Stimulated activated CD4-positive, alpha-beta T cell treated with anti-CD3 and anti-CD28 coated beads, Interleukin-15, amount 100 ng/mL, for 48 hours (primary cell): ENCODE results near the gene SNX17.
"Not testable (repeated sequence)": the region's sequence is repeated elsewhere in the genome, so short reads cannot be mapped to it uniquely, and the experiment has no call there.

Source experiments
- DNase-seq, 2 donors: peaks; one replicate each; pipeline ENCODE4 v3.0.0-alpha.2; 2020; ENCODE audit warnings: low read depth in 2 of 2

Gene SNX17

DNA sequence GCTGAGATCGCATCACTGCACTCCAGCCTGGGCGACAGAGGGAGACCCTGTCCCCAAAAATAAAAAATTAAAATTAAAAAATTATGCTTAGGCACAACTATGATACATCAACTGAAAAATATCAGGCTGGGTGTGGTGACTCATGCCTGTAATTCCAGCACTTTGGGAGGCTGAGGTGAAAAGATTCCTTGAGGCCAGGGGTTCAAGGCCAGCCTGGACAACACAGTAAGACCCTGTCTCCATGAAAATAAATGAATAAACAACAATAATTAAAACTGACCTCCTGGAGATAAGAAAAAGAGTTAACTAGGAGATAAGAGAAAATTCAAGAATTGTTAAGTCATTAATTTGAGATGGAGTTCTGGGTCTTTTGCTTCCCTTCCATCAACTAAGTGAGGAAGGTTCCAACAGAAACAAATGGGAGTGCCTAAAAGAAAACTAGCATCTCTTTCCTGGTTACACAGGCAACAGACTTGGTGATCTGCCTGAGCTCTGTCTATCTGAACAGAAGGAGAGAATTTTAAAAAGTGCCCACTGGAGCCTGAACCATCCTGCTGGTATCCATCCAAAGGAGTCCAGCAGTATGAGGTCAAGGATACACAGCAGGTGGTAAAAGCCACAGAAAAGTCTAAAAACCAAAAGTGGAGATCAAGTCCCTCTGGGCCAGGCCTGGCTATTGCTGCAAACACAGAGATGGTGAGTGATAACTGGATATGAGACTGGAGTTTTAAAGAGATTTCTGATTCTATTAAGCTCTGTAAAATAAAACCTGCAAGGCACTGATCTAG lies 30.1 kb downstream of the SNX17 start:
- no peak for DNase-seq

DNA sequence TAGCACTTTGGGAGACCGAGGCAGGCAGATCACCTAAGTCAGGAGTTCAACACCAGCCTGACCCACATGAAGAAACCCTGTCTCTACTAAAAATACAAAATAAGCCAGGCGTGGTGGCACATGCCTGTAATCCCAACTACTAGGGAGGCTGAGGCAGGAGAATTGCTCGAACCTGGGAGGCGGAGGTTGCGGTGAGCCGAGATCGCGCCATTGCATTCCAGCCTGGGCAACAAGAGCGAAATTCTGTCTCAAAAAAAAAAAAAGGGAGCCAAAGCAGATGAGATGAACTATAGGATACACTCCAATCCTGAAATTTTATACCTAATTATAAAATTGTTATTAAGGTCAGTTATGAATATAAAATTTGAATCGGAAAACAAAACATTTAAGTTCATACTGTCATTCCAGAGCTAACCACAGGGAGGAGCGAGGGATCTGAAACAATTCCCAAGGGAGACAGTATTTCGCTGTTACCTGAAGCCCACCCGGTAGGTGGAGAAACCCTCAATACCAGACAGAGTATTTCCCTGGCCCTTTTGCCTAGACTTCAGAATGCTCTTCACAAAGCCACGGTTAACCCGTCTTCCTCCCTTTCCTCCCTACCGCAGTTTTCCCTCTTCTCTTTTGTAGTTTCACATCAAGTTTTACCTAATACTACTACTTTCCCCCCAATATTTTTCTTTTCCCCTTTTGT lies 37.5 kb downstream of the SNX17 start:
- no peak for DNase-seq

DNA sequence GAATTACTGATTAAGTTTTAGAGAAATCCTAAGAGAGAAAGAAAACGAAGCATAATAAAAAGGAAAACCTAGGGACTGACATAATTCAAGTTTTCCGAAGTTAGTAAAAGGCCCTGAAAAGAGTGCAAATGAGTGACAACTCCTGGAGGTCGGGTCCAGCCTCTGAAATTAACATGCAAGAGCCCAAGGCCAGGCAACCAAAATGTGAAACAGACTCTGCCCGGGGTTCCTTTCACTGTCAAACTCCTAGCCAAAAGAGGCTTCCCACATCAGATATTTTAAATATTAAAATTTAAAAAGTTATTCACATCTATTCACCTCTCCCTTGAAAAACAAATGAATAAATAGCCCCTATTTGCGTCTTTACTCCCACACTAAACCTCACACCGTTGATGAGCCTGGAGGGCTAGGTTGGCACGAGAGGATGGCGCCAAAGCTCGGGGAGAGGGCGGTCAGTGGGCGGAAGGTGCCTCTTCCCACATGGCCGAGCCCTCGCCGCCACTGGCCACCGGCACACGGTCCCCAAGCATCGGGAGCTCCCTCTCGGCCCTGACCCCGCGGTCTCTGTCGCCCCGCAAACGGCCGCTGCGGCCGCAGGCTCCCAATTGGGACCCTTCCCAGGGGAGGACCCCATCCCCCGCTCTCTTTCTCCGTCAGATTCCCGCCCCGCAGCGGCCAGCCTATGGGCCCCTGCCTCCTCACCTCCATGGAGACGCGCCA lies 38.3 kb downstream of the SNX17 start:
- no peak for DNase-seq

DNA sequence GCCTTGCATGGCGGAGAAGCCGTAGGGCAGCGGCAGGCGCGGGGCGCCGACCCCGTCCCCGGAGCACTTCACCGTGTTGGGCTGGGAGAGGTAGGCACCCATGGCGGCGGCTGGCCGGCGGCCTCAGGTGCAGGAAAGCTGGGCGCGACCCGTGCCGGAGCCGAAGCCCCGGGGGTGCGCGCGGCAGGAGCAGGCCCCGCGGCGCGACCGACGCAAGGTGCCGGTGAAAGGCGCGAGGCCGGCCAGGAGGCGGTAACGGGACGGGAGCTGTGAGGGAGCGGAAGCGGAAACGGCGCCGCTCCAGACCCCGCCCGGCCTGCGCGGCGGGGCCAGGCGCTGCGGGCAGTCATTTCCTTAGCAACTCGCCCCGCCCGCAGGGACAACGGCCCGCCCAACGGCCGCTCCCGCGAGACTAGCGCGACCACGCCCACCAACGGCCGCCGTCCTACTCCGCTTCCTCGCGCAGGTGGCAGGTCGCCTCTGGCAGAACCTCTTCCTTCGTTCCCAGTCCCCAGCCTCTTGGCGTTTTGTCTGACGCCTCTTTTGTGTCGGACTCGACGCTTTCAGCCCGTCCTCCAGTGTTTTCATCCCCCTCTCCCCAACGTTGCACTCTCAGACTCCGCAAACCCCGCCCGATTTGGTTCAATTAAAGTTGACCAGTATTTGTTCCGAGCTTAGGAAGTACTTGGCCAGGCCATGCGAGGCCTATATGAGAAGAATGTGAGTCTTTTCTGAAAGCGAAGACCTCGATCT lies 39.1 kb downstream of the SNX17 start, which contains the start of gene PPM1G:
Gene PPM1G, minus strand, starts transcription at position 271 of the 753 bp plus-strand sequence. Its CDS starts 169 bp downstream, at position 102.
- peak; percentile 91 to 96 for DNase-seq

DNA sequence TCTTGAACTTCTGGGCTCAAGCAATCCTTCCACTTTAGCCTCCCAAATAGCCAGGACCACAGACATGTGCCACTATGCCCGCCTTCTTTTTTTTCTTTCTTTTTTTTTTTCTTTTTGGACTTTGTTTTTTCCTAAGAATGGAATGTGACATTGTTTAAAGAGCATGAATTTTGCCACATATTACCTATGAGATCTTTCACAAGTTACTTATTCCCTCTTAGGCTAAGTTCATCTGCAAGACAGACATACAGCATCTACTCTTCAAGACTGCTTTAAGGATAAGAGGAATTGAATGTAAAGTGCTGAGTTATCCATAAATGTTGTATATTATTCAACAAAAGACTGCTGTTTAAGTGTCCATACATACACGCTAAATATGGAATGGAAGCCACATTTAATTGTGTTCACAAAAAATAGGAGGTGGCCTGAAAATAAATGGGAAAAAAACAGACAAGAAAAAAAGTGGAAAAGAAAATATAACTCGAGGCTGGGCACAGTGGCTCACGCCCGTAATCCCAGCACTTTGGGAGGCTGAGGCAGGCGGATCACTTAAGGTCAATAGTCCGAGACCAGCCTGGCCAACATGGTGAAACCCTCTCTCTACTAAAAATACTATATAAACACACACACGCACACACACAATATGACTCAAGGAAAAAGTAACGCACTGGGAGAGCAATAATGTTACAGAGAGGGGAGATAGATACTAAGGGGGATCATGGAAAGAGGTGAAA lies 42.2 kb downstream of the SNX17 start:
- DNase-seq = no peak

DNA sequence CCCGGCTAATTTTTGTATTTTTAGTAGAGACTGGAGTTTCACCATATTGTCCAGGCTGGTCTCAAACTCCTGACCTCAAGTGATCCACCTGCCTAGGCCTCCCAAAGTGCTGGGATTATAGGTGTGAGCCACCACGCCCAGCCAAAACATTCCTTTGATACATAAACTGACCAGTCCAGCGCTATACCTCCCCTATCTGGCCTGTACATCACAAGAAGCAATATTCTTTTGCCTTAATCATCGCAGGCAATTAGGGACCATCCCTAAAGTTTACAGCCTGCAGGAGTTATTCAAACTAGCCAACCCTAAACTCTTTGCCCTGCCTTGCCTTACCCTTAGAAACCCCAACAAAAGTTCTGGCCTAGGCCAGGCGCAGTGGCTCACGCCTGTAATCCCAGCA lies 45.7 kb downstream of the SNX17 start:
- DNase-seq = no peak

DNA sequence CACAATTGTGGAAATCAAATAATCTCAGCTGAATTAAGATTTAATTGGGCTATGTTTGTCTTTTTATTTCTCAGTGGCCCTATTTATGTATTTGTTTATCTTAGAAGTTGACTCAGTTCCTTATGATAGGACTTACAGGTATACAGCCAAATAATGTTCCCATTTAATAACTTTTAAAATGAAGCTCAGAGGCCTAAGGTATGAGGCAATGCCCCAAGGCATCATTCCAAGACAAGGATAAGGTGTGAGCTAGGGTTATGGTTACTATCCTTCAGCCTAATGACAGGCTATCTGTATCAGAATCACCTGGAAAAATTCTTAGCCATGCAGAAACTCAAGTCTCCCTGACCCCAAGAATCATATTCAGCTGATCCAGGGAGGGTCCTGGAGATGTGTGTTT lies 50.6 kb downstream of the SNX17 start:
- DNase-seq = no peak

DNA sequence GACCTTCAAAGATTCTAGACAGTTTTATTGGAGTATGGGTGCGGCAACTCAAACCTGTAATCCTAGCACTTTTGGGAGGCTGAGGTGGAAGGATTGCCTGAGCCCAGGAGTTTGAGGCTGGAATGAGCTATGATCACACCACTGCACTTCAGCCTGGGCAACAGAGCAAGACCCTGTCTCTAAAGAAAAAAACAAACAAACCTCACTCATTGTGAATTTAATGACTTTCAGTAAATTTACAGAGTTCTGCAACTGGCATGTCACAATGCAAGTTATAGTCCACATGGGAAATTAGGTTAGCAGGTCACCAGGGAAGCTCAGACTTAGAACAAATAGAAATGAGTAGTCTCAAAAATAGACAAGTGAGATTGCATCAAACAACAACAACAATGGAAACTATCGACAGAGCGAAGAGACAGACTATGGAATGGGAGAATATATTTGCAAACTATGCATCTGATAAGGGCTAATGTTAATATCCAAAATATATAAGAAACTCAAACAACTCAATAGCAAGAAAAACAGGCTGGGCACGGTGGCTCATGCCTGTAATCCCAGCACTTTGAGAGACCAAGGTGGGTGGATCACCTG lies 51.3 kb downstream of the SNX17 start:
- DNase-seq = no peak

DNA sequence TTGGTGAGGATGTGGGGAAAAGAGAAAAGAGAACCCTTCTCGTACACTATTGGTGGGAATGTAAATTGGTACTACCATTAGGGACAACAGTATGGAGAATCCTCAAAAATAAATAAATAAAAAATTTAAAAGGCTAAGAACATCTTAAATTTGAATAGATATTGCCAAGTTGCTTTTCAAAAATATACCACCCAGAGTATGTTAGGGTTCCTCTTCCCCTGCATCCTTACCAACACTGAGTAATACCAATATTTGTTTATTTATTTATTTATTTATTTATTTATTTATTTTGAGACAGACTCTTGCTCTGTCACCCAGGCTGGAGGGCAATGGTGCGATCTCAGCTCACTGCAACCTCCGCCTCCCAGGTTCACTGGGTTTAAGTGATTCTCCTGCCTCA lies 52.5 kb downstream of the SNX17 start:
- no peak for DNase-seq

DNA sequence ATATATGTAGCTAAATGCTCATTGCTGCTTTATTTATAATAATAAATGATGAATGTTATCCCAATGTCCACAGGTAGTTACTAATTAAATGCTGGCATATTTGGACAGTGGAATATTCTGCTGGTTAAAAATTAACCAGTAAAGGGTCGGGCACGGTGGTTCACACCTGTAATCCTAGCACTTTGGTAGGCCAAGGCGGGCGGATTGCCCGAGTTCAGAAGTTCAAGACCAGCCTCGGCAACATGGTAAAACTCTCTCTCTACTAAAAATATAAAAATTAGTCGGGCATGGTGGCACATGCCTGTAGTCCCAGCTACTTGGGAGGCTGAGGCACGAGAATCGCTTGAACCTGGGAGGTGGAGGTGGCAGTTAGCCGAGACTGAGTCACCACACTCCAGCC lies 54.6 kb downstream of the SNX17 start:
- not testable (repeated sequence) for DNase-seq
